AG04449 (cell line): ENCODE results near the gene DGKZ.

Experiments
- CTCF ChIA-PET: fragments of 350-600 bp; formaldehyde crosslinking; extraction: SDS; loops from one replicate; lab custom pipeline; 2021; ENCODE audit warnings: antibody characterized with exemption; lab: Yijun Ruan, JAX
- POLR2A ChIA-PET: fragments of 400-600, 350-600 bp; formaldehyde crosslinking; extraction: SDS; loops from one replicate; lab custom pipeline; 2020; ENCODE audit warnings: antibody characterized with exemption, inconsistent platforms; lab: Yijun Ruan, JAX
- DNase-seq: peaks from one replicate; pipeline ENCODE4 v3.0.0-alpha.2; 2010; ENCODE audit warnings: low read depth, low spot score
- H3K4me3 ChIP-seq: 2 replicates; pipeline ENCODE4 v1.5.1; 2011; ENCODE audit warnings: low read depth, mild to moderate bottlenecking, control low read depth, low read length
- TF ChIP-seq, protein P1 (sequence below): IDR thresholded peaks from one replicate; pipeline ENCODE4 v1.5.1; 2011; ENCODE audit warnings: mild to moderate bottlenecking, moderate library complexity, low read length, control low read depth, inconsistent platforms; ENCODE audit not compliant: insufficient read depth; ENCODE audit errors: missing control alignments

Gene DGKZ

GRCh38 chr11:46304605-46305179 lies 42.6 kb upstream of the DGKZ start:
- no peak overlapping the region for H3K4me3 ChIP-seq
- POLR2A ChIA-PET = interaction anchor here (1.6 kb wide), 1 partner anchor 10 kb away, joined by 7 read pairs; no protein-coding TSS in a partner anchor
- DNase-seq = no peak
- CTCF ChIA-PET = interaction anchor here (1.0 to 1.8 kb wide), 5 partner anchors 9 to 66 kb away, joined by 3 to 17 read pairs (median 4); no protein-coding TSS in a partner anchor
- TF ChIP-seq, protein P1, sequence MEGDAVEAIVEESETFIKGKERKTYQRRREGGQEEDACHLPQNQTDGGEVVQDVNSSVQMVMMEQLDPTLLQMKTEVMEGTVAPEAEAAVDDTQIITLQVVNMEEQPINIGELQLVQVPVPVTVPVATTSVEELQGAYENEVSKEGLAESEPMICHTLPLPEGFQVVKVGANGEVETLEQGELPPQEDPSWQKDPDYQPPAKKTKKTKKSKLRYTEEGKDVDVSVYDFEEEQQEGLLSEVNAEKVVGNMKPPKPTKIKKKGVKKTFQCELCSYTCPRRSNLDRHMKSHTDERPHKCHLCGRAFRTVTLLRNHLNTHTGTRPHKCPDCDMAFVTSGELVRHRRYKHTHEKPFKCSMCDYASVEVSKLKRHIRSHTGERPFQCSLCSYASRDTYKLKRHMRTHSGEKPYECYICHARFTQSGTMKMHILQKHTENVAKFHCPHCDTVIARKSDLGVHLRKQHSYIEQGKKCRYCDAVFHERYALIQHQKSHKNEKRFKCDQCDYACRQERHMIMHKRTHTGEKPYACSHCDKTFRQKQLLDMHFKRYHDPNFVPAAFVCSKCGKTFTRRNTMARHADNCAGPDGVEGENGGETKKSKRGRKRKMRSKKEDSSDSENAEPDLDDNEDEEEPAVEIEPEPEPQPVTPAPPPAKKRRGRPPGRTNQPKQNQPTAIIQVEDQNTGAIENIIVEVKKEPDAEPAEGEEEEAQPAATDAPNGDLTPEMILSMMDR = no peak

DNA sequence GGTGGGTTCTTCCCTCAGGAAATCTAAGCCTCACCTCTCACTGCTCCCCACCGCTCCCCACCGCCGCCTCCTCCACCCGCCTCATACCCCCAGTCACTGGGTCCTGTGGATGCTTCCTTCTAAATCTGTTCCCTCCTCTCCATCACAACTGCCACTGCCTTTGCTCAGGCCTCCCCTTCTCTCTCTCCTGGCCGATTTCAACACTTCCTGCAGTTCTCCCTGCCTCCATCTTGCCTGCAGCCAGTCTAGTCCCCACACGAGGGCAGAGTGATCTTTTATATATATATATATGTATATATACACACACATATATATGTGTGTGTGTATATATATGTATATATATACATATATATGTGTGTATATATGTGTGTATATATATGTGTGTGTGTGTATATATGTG lies 42.0 kb upstream of the DGKZ start:
- TF ChIP-seq, protein P1 = no peak
- ChIA-PET CTCF (interaction anchor here (5.1 to 20.0 kb wide), 2 partner anchors 8 to 61 kb away, joined by 78 to 661 read pairs; no protein-coding TSS in a partner anchor), POLR2A (interaction anchor here (1.5 to 1.6 kb wide), 2 partner anchors 10 to 66 kb away, joined by 4 to 7 read pairs; no protein-coding TSS in a partner anchor)
- no peak for DNase-seq
- H3K4me3 ChIP-seq = no peak overlapping the region

- POLR2A ChIA-PET = interaction anchor here (0.7 to 1.5 kb wide), 2 partner anchors 11 to 67 kb away, joined by 3 to 4 read pairs; no protein-coding TSS in a partner anchor
- DNase-seq = no peak
- TF ChIP-seq, protein P1 = no peak
- CTCF ChIA-PET = interaction anchor here (0.8 to 20.0 kb wide), 11 partner anchors 9 to 535 kb away, joined by 3 to 661 read pairs (median 4); no protein-coding TSS in a partner anchor
- no peak overlapping the region for H3K4me3 ChIP-seq
Measured at GRCh38 chr11:46306296-46306853, 40.9 kb upstream of the DGKZ start.

- ChIA-PET POLR2A (interaction anchor here (0.9 kb wide), 1 partner anchor 10 kb away, joined by 3 read pairs; no protein-coding TSS in a partner anchor), CTCF (interaction anchor here (0.9 to 20.0 kb wide), 16 partner anchors 8 to 536 kb away, joined by 3 to 661 read pairs (median 9); partner anchors contain the start of gene CREB3L1)
- TF ChIP-seq, protein P1 = no peak
- H3K4me3 ChIP-seq = no peak overlapping the region
- DNase-seq = no peak
Measured at GRCh38 chr11:46307369-46307768, 39.9 kb upstream of the DGKZ start.

DNA sequence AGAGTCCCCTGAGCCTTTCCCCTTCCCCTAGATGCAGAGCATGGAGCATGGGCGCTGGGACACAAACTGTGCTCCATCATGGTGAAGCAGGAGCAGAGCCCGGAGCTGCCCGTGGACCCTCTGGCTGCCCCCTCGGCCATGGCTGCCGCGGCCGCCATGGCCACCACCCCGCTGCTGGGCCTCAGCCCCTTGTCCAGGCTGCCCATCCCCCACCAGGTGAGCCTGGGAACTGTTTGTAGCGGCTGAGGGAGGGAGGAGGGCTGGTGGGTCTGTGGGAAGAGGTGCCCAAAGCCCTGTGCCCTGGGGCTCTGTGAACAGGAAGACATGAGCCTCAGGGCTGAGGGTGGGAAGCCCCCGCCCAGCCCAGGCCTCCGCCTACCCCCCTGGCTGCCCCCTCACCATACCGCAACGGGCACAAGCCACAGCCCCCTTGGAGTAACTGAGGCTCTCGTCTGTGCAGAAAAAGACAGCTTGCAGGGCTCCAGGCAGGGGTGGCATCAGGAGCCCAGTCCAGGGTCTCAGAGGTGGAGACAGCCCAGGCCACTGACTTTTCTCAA lies 39.4 kb upstream of the DGKZ start:
- H3K4me3 ChIP-seq = no peak overlapping the region
- ChIA-PET POLR2A (interaction anchor here (0.9 kb wide), 1 partner anchor 9 kb away, joined by 3 read pairs; no protein-coding TSS in a partner anchor), CTCF (interaction anchor here (0.8 to 20.0 kb wide), 17 partner anchors 8 to 185 kb away, joined by 3 to 661 read pairs (median 7); partner anchors contain the start of gene CREB3L1)
- DNase-seq = no peak
- TF ChIP-seq, protein P1 = no peak
